ENCODE measurements around the gene ACTR10. TPM values are rescaled to one million over a fixed set of nuclear protein-coding genes. Genes with fewer than 3 reads are reported as not detected.

ACTR10 gene
- total RNA-seq, 4 donors from 2014 or later = 70.6 to 104 (median 88.8) TPM

- Histone ChIP-seq H3K9me3 (no peaks in the 10 kb centered on the region), H3K27me3 (no peaks in the 10 kb centered on the region), H3K4me3 (no peak overlapping the region), H3K36me3 (peaks cover 0 to 60% of the 10 kb centered on the region in 2 donors), H3K4me1 (no peaks in the 10 kb centered on the region), H3K27ac (peak overlapping the region in 2 of 4 donors; percentile 6 to 15)
- in situ Hi-C loops (cut with MboI; ENCODE audit: low sequenced_read_pairs in 4 of 4) (no loop called here), intact Hi-C loops (cut with DNase I; ENCODE audit: low total_unique reads) (no loop called here)
- DNase-seq = no peak
- peak in 1 of 2 donors; percentile 30 for ATAC-seq
- no peak for TF ChIP-seq POLR2A (IDR thresholded peaks at IDR 0.05)
- TF ChIP-seq CTCF (IDR thresholded peaks at IDR 0.05 in 4 of 5, conservative IDR thresholded peaks at IDR 0.05 in 1 of 5) = peak in 1 of 5 experiments; percentile 7
Measured at GRCh38 chr14:58272588-58273372, 72.8 kb downstream of the ACTR10 start.

GRCh38 chr14:58274881-58275280 lies 74.9 kb downstream of the ACTR10 start:
- Histone ChIP-seq H3K4me3 (no peak overlapping the region), H3K9me3 (no peaks in the 10 kb centered on the region), H3K36me3 (peaks cover 0 to 49% of the 10 kb centered on the region in 2 donors), H3K27ac (peak overlapping the region in 2 of 4 donors; percentile 4 to 44), H3K27me3 (no peaks in the 10 kb centered on the region), H3K4me1 (no peaks in the 10 kb centered on the region)
- no peak for DNase-seq
- intact Hi-C loops (cut with DNase I; ENCODE audit: low total_unique reads) = no loop called here
- no peak for ATAC-seq
- TF ChIP-seq CTCF (IDR thresholded peaks at IDR 0.05 in 4 of 5, conservative IDR thresholded peaks at IDR 0.05 in 1 of 5) = no peak
- TF ChIP-seq POLR2A (IDR thresholded peaks at IDR 0.05) = no peak
- in situ Hi-C loops (cut with MboI; ENCODE audit: low sequenced_read_pairs in 4 of 4) = no loop called here

GRCh38 chr14:58275527-58276190 lies 75.7 kb downstream of the ACTR10 start:
- no peak for DNase-seq
- peak overlapping the region in 1 of 4 donors; percentile 3 for H3K27ac ChIP-seq

GRCh38 chr14:58276208-58276607 lies 76.3 kb downstream of the ACTR10 start:
- DNase-seq (no peak), ATAC-seq (no peak)
- in situ Hi-C loops (cut with MboI; ENCODE audit: low sequenced_read_pairs in 4 of 4) = no loop called here
- Histone ChIP-seq H3K36me3 (peaks cover 0 to 39% of the 10 kb centered on the region in 2 donors), H3K4me3 (no peak overlapping the region), H3K9me3 (no peaks in the 10 kb centered on the region), H3K27ac (peak overlapping the region in 1 of 4 donors; percentile 3), H3K27me3 (no peaks in the 10 kb centered on the region), H3K4me1 (peaks cover 8 to 11% of the 10 kb centered on the region in 2 donors)
- intact Hi-C loops (cut with DNase I; ENCODE audit: low total_unique reads) = no loop called here
- TF ChIP-seq CTCF (IDR thresholded peaks at IDR 0.05 in 4 of 5, conservative IDR thresholded peaks at IDR 0.05 in 1 of 5) (no peak), POLR2A (IDR thresholded peaks at IDR 0.05) (no peak)

More at GRCh38 chr14:58275527-58276190, 75.7 kb downstream of the ACTR10 start:
- in situ Hi-C loops (cut with MboI; ENCODE audit: low sequenced_read_pairs in 4 of 4) (no loop called here), intact Hi-C loops (cut with DNase I; ENCODE audit: low total_unique reads) (no loop called here)
- TF ChIP-seq POLR2A (IDR thresholded peaks at IDR 0.05) (no peak), CTCF (IDR thresholded peaks at IDR 0.05 in 4 of 5, conservative IDR thresholded peaks at IDR 0.05 in 1 of 5) (no peak)
- H3K9me3 ChIP-seq = no peaks in the 10 kb centered on the region
- ATAC-seq = no peak
- peaks cover 2 to 6% of the 10 kb centered on the region in 2 donors for H3K4me1 ChIP-seq
- no peaks in the 10 kb centered on the region for H3K27me3 ChIP-seq
- H3K4me3 ChIP-seq = no peak overlapping the region
- H3K36me3 ChIP-seq = peaks cover 0 to 44% of the 10 kb centered on the region in 2 donors

Measured in gastrocnemius medialis (tissue), 4 donors.